ENCODE measurements around the gene PSAPL1.

The PSAPL1 gene

GRCh38 chr4:7393601-7394575 is 40.8 kb downstream of the PSAPL1 start:
- no peak for DNase-seq

DNA sequence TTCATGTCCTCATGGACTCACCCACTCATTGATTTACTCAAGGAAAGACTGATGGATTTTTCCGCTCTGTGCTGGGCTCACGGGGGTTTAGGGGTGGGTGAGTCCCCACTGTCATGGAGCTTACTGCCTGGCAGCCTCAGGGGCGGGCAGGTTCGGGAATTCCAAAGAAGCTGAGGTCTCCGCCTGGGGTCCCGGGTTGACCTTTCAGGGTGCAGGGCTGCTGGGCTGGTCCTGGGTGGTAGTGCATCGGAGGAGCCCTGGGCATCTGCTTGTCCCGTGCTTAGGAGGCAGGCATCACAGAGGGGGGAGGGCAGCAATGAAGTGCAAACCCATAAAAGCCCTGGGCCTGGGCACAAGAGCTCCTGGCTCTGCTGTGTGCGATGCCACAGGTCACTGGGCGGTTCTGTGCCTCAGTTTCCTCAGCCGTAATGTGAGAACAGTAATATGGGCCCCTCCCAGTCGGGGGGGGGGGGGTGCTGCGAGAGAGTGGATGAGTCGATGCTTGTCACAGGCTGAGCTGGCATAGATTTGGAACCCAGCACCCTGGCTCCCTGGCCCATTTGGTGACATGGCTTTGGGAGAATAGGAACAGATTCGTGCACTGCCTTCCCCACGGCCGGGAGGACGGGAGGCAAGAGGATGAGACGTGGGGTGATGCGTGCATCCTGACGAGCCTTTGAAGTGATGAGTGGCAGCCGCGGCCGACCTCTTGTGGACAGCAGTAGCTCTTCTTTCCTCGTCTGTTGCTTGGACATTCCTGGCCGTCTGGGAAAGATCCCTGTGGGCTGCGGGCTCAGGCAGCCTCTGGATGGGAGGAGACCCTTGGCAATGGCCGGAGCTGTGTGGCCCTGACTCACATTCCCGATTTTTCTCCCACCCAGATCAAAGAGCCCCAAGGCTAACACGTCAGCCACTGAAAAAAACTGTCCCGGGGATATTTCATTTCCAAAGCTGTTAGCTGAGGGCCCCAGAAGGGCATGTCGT is 42.0 kb downstream of the PSAPL1 start:
- DNase-seq, result no peak

DNA sequence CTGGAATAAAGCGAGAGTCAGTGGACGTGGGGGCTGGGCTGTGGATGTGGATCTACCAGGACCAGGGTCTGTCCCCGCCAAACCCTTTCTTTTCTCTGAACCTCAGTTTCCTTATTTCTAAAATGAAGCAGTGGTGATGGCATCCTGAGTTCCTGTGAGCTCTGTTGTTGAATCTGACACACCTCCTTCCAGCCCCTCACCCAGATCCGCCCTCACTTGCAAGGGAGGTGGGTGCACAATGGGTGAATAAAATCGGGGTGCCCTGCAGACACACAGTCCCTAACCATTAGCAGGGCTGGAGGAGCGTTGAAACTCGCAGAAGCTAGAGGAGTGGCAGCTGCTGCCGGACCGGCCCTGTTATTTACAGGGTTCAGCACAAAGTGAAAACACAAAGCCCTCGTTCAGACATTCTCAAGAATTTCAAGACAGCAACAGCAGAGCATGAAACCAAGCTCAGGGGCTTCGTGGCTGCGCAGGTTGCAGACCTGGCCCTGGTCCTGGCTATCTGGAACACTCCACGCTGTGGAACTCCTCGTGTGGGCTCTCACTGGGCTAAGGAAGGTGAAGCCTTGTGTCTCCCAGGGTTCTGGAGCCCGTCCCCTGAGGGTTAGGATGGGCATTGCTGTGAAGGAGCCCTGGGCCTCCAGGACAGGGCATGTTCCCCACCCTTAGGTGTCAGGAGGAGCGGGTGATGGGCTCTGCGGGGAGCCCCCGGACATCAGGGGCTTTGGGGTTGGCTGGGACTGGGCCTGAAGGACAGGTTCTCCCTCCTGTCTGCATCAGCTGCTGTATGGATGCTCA is 42.9 kb downstream of the PSAPL1 start:
- no peak for DNase-seq

DNA sequence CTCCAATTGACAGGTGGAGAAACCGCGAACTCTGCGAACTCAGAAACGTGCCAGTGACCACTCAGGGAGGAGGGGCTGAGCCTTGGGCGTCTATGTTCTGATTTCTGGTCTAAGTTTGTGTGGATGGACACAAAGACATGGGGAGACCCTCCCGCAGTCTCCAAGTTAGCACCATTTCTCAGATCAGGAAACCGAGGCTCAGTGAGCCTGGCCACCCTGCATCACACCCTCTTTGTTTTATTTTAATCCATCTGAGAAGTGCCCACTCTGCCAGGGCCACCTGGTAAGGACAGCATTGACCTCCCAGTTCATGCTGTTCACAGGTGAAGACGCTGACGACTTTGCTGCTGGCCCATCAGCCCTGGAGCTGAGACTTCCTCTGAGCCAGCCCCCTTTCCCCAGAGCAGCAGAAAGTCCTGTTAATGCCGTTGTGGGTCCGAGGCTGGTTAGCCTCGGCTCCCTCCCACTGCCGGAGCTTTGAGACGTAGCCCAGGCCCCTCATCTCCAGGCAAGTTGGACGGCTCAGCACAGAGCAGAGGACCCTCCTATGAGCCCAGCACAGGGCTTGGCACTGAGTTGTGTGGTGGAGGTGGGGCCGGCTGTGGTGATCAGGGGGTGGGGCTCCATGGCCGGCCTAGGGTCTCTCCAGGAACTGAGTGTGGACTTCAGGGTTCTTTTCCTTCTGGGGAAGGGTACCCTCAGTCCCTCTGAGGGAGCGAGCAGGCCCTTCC is 43.7 kb downstream of the PSAPL1 start:
- DNase-seq, result no peak

DNA sequence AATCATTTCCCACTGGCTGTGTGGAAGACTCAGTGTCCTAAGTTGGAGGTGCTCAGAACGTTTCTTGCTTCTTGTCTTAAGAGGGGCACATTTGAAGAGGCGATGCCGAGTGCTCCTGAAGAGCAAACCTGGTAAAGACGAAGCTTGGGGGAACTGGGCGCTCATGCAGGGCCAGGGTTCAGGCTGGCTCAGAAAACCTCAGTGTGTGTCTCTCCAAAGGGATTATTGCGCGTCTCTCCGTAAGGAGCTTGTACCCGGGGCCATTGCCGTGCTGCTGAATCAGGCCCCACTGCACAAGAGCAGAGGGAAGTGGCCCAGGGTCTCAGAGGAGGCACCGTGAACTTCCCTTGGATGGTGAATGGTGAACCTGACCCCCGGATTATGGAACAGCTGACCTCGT is 44.4 kb downstream of the PSAPL1 start:
- no peak for DNase-seq

- DNase-seq, result no peak
Measured at GRCh38 chr4:7389719-7390118, 45.0 kb downstream of the PSAPL1 start.

DNA sequence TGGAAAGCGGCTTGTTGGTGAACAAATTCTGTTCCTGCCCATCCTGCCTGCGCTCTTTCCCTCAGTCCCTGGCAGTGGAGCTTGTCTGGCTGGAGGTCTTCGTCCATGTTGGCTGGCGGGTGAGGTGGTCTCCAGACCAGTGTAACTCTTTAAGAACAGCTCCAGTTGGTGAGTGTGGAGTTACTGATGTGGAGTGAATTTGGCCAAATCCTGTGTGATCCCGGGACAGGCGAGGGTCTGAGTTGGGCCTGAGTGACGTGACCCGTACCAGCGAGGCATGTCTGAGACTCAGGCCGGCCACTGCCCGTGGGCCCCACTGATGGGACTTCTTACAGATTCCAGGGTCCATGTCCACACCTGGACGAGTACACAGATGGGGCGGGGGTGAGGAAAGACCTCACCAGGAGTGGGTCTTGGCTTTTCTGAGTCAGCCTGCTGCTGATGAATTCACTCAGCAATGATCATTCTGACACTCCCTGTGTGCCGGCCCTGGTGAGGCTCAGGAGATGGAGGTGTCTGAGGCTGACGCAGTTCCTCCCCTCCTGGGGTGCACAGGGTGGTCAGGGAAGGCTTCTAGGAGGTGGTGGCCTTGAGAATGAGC is 45.5 kb downstream of the PSAPL1 start:
- DNase-seq, result no peak

DNA sequence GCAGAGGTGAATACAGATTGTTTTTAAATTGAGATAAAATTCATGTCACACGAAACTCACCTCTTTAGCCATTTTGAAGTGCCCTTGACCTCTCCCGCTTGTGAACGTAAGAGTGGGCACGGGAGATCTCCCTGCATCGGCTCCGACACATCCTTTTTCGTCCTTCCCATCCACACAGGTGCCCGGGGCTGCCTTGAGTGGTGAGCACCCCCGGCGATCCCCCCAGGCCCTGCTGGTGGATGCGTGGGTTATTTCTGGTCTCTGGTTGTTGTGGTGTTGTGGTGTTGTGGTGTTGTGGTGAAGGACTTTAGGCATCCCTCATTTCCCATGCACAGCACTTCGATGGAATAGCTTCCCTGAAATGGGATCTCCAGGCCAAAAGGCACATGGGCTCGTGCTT is 46.1 kb downstream of the PSAPL1 start:
- no peak for DNase-seq

- no peak for DNase-seq
Measured at GRCh38 chr4:7387925-7388324, 46.8 kb downstream of the PSAPL1 start.

DNA sequence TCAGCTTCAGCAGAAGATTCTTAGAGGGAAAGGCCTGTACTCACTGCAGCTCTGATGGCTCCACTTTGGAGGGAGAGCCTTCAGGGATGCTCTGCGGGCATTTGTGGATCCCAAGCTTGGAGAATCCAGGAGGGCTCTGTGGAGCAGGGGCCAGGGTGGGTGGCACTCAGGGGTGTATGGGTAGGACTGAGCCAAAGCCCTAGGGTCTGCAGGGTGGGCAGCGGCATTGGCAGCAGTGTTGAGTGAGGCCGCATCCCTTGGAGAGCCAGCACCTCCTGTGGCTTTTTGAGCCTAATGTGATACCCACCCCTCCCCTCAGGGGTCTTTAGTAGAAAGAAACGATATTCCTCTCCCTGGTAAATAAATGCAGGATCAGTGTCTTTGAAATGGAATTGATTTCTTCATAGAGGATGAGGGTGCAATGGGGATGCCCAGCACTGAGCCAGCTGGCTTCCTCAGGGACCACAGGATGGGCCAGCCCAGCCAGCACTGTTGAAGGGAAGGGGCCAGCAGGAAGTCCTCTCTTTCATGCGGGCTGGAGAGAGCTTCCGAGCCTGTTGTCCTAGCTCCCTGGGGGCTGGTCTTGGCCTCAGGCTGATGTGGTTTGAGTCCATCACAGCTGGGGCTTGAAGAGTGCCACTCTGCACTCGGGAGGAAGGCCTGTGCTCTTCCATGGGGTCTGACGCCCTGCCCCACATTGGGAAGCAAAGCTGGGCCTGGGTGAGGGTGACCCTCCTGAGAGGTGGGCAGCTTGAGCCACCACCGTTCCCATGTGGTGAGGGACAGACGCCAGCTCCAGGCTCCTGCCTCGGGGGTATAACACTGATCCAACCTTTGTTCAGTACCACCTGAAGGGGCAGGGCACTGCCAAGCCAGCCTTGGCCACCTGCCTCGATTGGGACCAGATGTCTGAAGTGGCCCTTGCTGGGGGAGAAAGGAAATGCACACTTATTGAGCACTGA is 49.5 kb downstream of the PSAPL1 start:
- DNase-seq, result no peak

GRCh38 chr4:7384003-7384928 is 50.5 kb downstream of the PSAPL1 start:
- DNase-seq, result no peak

DNA sequence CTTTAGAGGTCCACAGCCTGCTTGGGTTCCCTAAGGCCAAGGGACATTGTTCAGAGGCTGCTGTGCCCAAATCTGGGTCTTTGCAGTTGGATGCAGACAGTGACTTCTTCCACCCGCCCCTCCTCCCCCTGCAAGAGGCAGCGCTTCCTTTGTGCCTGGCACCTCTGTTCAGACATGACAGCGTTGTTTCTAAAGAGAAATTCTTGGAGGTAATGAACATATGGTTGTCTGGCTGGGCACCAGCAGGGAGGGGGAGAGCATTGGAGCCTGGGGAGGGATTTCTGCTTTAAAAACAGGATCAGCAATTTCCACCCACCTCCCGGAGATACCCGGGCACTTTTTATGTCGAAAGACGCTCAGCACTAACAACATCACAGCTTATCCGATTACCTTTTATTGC is 51.5 kb downstream of the PSAPL1 start:
- no peak for DNase-seq

- no peak for DNase-seq
Measured at GRCh38 chr4:7382634-7383014, 52.1 kb downstream of the PSAPL1 start.

DNA sequence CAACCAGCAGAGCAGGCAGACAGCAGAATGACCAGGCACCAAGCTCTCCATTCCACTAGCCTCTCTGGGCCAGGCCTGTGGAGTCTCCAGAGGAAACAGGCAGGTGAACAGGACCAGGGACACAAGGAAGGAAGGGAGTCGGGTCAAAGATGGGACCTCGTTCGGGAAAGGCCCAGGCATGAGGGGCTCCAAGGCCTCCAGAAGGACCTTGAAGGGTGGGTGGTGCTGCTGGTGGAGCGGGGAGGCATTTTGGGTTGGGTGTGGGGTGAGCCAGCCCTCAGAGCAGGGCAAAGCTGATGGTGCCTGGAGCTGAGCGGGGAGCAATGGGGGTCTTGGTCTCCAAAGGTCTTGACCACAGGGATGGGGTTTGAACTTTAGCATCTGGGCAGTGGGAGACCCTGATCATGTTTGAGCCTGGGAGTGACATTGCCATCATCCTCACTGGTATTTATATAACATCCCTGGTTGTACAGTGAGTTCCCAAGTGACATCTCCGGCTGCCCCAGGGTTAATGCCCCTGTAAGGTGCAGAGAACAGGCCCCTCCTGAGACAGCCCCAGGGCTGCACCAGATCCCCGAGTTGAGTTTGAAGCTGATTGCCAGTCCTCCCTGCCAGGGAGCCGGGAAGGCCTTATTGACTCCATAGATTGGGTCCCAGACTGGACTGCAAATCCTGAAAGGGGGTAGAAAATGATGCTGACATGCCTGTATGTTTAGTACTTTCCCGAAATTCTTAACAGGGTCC is 52.7 kb downstream of the PSAPL1 start:
- no peak for DNase-seq

DNA sequence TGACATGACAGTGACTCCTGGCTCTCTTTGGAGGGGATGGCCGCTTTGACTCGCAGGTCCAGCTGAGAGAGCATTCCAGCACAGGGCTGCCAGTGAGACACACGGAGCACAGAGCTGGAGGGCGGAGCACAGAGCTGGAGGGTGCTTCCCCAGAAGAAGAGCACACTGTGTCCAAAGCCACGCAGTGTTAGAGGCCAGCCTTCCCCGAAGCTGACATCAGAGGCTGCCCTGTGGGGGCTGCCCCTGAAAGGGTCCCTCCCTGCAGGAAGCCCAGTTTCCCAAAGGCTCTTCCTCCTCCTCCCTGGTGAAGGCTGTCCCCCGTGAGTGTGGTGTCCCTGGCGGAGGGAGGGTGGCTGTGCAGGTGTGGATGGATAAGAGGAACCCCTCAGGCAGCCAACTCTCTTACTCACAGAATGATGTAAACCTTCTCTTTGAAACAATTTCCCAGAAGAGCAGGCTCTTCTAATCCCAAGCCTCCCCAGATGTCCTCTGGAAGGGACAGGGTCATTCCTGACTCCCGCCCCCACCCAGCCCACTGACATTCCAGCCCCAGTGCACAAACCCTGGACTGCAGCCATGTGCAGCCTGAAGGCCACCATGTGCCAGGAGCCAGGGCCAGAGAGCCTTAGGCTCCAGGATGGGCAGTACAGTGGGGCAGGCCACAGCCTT is 53.4 kb downstream of the PSAPL1 start:
- no peak for DNase-seq
